GM23338 (cell line): ENCODE measurements around the gene RPS6KA4. TPM values are rescaled to one million over a fixed set of nuclear protein-coding genes. Genes with fewer than 3 reads are reported as not detected.

Experiments
- CTCF ChIP-seq, 2 experiments: fragments of 200-600 bp in 1 of 2; sonication (generic) in 1 of 2; conservative IDR thresholded peaks; 2 replicates each; pipeline versions ENCODE4 v1.5.1 to v1.6.1; 2016 to 2017; ENCODE audit warnings: antibody characterized with exemption in 2 of 2, low read depth in 2 of 2, mild to moderate bottlenecking in 2 of 2, moderate library complexity in 1 of 2
- ETS1 ChIP-seq: IDR thresholded peaks from 2 replicates; pipeline ENCODE4 v1.6.1; 2016; ENCODE audit warnings: antibody characterized with exemption
- NANOG ChIP-seq: IDR thresholded peaks from 2 replicates; pipeline ENCODE4 v1.6.1; 2016; ENCODE audit warnings: antibody characterized with exemption, borderline replicate concordance
- POLR2AphosphoS5 ChIP-seq: IDR thresholded peaks from 2 replicates; pipeline ENCODE4 v1.6.1; 2016; ENCODE audit warnings: antibody characterized with exemption, low read depth
- REST ChIP-seq: IDR thresholded peaks from one replicate; pipeline ENCODE4 v1.6.1; 2018; ENCODE audit warnings: antibody characterized with exemption; ENCODE audit not compliant: unreplicated experiment
- STAT1 ChIP-seq: IDR thresholded peaks from one replicate; pipeline ENCODE4 v1.6.1; 2016; ENCODE audit warnings: antibody characterized with exemption; ENCODE audit not compliant: unreplicated experiment
- ZNF114 ChIP-seq: fragments of 250-450 bp; sonication (Bioruptor Pico); IDR thresholded peaks from 2 replicates; pipeline ENCODE4 v1.5.0; 2020; ENCODE audit warnings: mild to moderate bottlenecking, moderate library complexity
- microRNA counts: library from miRNA; unstranded; fragments of <30 nt; microRNA quantifications from one replicate; lab custom pipeline; 2017
- microRNA-seq: library from miRNA; unstranded; fragments of <30 nt; microRNA quantifications from one replicate; pipeline ENCODE4, GENCODE V29; 2017
- polyA plus RNA-seq: library from polyadenylated mRNA; unstranded; fragments of >200 nt; fragmentation: Nextera tagmentation; extraction: Ambion mirVana; gene quantifications from 2 replicates; pipeline ENCODE4 v1.2.1, GENCODE V29; 2016
- small RNA-seq: library from RNA; depleted of rRNA; stranded (forward); fragments of <200 nt; gene quantifications from one replicate; pipeline ENCODE3, GENCODE V24; 2014; ENCODE audit warnings: low replicate concordance
- total RNA-seq: library from RNA; depleted of rRNA; stranded (reverse); fragments of >200 nt; shearing (Covaris generic); gene quantifications from 2 replicates; pipeline ENCODE4 v1.2.3, GENCODE V29; 2014; rRNA removed

RPS6KA4 gene
- total and polyA plus RNA-seq, 2 experiments from 2014 or later, result 3.5 to 19.9 TPM

- no peak for TF ChIP-seq REST
- TF ChIP-seq POLR2AphosphoS5, result no peak
- no peak for TF ChIP-seq ETS1
- TF ChIP-seq CTCF (conservative IDR thresholded peaks at IDR 0.05; ENCODE audit: low read depth in 2 of 2), result no peak
- no peak for TF ChIP-seq NANOG
- TF ChIP-seq STAT1, result no peak
- TF ChIP-seq ZNF114 (CRISPR knock-in tag), result no peak
Measured at GRCh38 chr11:64419818-64420485, 61.0 kb downstream of the RPS6KA4 start (continued).

MicroRNA genes within 50 kb of the gene (microRNA counts, 767-probe panel; counts per million panel counts)
- not detected for microRNA hsa-miR-1237 (lab: Ali Mortazavi, UCI)

Small RNA genes lying within 50 kb of the gene (microRNA-seq; reads per million reads assigned to microRNA genes)
- gene MIR1237 (not detected), gene MIR7155 (not detected)

Small RNA genes lying within 50 kb of the gene (small RNA-seq; reads per million reads assigned to genes)
- not detected for gene MIR1237
- not detected for gene MIR7155

Other genes starting within 250 kb of the RPS6KA4 start
- 22.2 and 33.0 TPM in 2 replicates for gene MACROD1, start 193.0 kb upstream of the RPS6KA4 start, total RNA-seq
- 51.3 and 51.6 TPM in 2 replicates for gene MACROD1, start 193.0 kb upstream of the RPS6KA4 start, polyA plus RNA-seq
- gene STIP1, start 173.0 kb upstream of the RPS6KA4 start, total RNA-seq, result 346 and 351 TPM in 2 replicates
- 194 and 213 TPM in 2 replicates for gene STIP1, start 173.0 kb upstream of the RPS6KA4 start, polyA plus RNA-seq
- gene FERMT3, start 152.4 kb upstream of the RPS6KA4 start, total RNA-seq, result 0.43 and 1.5 TPM in 2 replicates
- 1.1 and 1.6 TPM in 2 replicates for gene FERMT3, start 152.4 kb upstream of the RPS6KA4 start, polyA plus RNA-seq
- gene TRPT1, start 133.0 kb upstream of the RPS6KA4 start, total RNA-seq, result 36.9 and 40.6 TPM in 2 replicates
- gene TRPT1, start 133.0 kb upstream of the RPS6KA4 start, polyA plus RNA-seq, result 52.2 and 55.7 TPM in 2 replicates
- 35.1 and 67.0 TPM in 2 replicates for gene NUDT22, start 132.9 kb upstream of the RPS6KA4 start, total RNA-seq
- gene NUDT22, start 132.9 kb upstream of the RPS6KA4 start, polyA plus RNA-seq, result 31.1 and 33.9 TPM in 2 replicates
- 7.7 and 10.5 TPM in 2 replicates for gene DNAJC4, start 128.6 kb upstream of the RPS6KA4 start, total RNA-seq
- gene DNAJC4, start 128.6 kb upstream of the RPS6KA4 start, polyA plus RNA-seq, result 31.0 and 34.4 TPM in 2 replicates
- gene VEGFB, start 124.6 kb upstream of the RPS6KA4 start, total RNA-seq, result 24.2 and 25.8 TPM in 2 replicates
- 20.8 and 24.6 TPM in 2 replicates for gene VEGFB, start 124.6 kb upstream of the RPS6KA4 start, polyA plus RNA-seq
- 31.4 and 35.0 TPM in 2 replicates for gene FKBP2, start 118.1 kb upstream of the RPS6KA4 start, total RNA-seq
- 201 and 221 TPM in 2 replicates for gene FKBP2, start 118.1 kb upstream of the RPS6KA4 start, polyA plus RNA-seq
- gene PPP1R14B, start 112.2 kb upstream of the RPS6KA4 start, total RNA-seq, result 283 and 315 TPM in 2 replicates
- 250 and 418 TPM in 2 replicates for gene PPP1R14B, start 112.2 kb upstream of the RPS6KA4 start, polyA plus RNA-seq
- gene PLCB3, start 107.6 kb upstream of the RPS6KA4 start, total RNA-seq, result 89.8 and 103 TPM in 2 replicates
- gene PLCB3, start 107.6 kb upstream of the RPS6KA4 start, polyA plus RNA-seq, result 28.1 and 30.9 TPM in 2 replicates
- gene BAD, start 74.5 kb upstream of the RPS6KA4 start, total RNA-seq, result 45.8 and 46.4 TPM in 2 replicates
- gene BAD, start 74.5 kb upstream of the RPS6KA4 start, polyA plus RNA-seq, result 45.5 and 46.3 TPM in 2 replicates
- 32.5 and 35.6 TPM in 2 replicates for gene GPR137, start 73.3 kb upstream of the RPS6KA4 start, total RNA-seq
- gene GPR137, start 73.3 kb upstream of the RPS6KA4 start, polyA plus RNA-seq, result 16.3 and 17.7 TPM in 2 replicates
- gene KCNK4, start 67.9 kb upstream of the RPS6KA4 start, total RNA-seq, result 1.0 TPM in 1 of 2 replicates, not detected in the other
- not detected in 2 replicates for gene KCNK4, start 67.9 kb upstream of the RPS6KA4 start, polyA plus RNA-seq
- not detected in 2 replicates for gene CATSPERZ, start 58.8 kb upstream of the RPS6KA4 start, total RNA-seq
- gene CATSPERZ, start 58.8 kb upstream of the RPS6KA4 start, polyA plus RNA-seq, result 0.99 and 1.8 TPM in 2 replicates
- 50.1 and 55.1 TPM in 2 replicates for gene ESRRA, start 53.6 kb upstream of the RPS6KA4 start, total RNA-seq
- gene ESRRA, start 53.6 kb upstream of the RPS6KA4 start, polyA plus RNA-seq, result 13.7 and 15.7 TPM in 2 replicates
- 298 and 349 TPM in 2 replicates for gene TRMT112, start 41.6 kb upstream of the RPS6KA4 start, total RNA-seq
- gene TRMT112, start 41.6 kb upstream of the RPS6KA4 start, polyA plus RNA-seq, result 927 and 1,003 TPM in 2 replicates
- 202 and 212 TPM in 2 replicates for gene PRDX5, start 41.0 kb upstream of the RPS6KA4 start, total RNA-seq
- 300 and 312 TPM in 2 replicates for gene PRDX5, start 41.0 kb upstream of the RPS6KA4 start, polyA plus RNA-seq
- gene CCDC88B, start 19.0 kb upstream of the RPS6KA4 start, total RNA-seq, result 12.1 and 12.3 TPM in 2 replicates
- gene CCDC88B, start 19.0 kb upstream of the RPS6KA4 start, polyA plus RNA-seq, result 5.9 and 6.8 TPM in 2 replicates
- not detected in 2 replicates for gene SLC22A11, start 196.8 kb downstream of the RPS6KA4 start, total RNA-seq
- not detected in 2 replicates for gene SLC22A11, start 196.8 kb downstream of the RPS6KA4 start, polyA plus RNA-seq
- not detected in 2 replicates for gene SLC22A12, start 232.1 kb downstream of the RPS6KA4 start, total RNA-seq
- gene SLC22A12, start 232.1 kb downstream of the RPS6KA4 start, polyA plus RNA-seq, result not detected in 2 replicates